A673 (cell line): ENCODE data around the gene NUCB1.

ENCODE experiments used
- CTCF ChIP-seq: fragments of 300-800, 200-600 bp; sonication (generic); conservative IDR thresholded peaks from 2 replicates; pipeline ENCODE4 v1.5.1; 2017; ENCODE audit warnings: low read depth, mild to moderate bottlenecking, antibody characterized with exemption, low read length, moderate library complexity, mixed read lengths
- EZH2 ChIP-seq: fragments of 200-600 bp; sonication (generic); IDR thresholded peaks from 2 replicates; pipeline ENCODE4 v1.6.1; 2017; ENCODE audit warnings: borderline replicate concordance, low read depth, mild to moderate bottlenecking, mixed read lengths, antibody characterized with exemption, low read length; ENCODE audit not compliant: poor library complexity, severe bottlenecking

- no peak for TF ChIP-seq CTCF
- TF ChIP-seq EZH2: no peak
These were observed 47.8 kb upstream of the NUCB1 start for GRCh38 chr19:48852292-48852691.
